ENCODE measurements around the gene MOB3B.

MOB3B gene

DNA sequence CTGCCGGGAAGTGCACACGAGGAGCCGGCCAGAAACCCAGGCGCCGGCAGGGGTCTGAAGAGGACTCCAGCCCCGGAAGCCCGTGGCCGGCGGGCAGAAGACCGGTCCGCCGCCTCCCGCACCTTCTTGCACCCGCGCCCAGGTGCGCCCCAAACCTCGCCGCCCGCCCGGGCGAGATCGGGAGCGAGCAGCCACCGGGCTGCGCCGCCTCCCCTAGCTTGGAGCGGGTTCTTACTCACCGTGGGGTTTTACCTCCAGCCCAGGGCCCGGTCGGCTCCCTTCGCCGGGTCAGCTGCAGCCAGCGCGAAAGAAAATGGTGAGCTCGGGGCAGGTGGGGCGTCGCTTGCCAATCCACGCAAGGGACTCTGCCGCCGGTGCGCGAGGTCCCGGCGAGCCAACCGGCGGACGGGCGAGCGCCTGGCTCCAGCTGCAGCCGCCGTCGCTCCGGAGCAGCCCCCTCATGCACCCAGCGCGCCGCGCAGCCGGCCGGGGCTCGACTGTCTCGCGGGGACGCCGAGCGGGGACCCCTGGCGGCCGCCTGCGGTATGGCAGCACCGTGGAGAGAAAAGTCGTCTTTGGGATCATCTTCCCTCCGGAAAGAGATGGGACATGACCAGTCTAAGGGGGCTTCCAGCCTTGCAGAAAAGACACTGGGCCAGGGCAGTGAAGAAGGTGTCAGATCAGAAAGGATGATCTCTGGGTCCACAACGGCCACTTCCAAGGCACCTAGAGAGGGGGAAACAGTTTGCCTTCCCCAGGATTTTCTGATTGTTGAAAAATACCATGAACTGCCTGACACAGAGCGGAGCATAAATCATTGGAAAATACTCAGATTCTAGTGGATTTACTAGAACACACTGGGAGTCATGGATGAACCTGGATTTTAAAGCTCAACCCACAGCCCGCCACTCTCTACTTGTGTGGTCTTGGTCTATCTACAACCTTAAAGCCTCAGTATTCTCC is at the start of gene MOB3B:
Gene MOB3B (minus strand): TSS at position 499 of the 963 bp plus-strand sequence. CDS start 74,264 bp downstream, outside the sequence.
- DNase-seq, result peak; percentile 31

DNA sequence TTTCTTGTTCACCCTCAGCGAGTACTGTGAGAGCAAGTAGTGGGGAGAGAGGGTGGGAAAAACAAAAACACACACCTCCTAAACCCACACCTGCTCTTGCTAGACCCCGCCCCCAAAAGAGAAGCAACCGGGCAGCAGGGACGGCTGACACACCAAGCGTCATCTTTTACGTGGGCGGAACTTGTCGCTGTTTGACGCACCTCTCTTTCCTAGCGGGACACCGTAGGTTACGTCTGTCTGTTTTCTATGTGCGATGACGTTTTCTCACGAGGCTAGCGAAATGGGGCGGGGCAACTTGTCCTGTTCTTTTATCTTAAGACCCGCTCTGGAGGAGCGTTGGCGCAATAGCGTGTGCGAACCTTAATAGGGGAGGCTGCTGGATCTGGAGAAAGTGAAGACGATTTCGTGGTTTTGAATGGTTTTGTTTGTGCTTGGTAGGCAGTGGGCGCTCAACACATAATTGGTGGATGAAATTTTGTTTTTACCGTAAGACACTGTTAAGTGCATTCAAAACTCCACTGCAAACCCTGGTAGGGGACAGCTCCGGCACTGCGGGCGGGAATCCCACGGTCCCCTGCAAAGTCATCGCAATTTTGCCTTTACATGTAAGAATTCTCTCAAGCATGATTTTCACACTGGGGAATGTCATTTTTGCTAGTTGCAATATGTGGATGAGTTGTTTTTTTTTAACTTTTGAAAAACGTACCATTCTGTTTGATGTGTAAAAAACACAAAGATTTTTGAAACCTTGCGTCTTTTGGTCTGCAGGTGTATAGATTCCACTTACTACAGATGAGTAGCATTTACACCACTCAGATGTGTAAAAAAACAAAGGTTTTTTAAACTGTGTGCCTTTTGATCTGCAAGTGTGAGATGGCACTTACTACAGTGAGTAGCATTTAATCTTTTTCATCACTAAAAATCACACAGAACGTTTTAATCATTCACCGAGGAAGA is 44.3 kb upstream of the MOB3B start:
- DNase-seq, result peak; percentile 98

GRCh38 chr9:27572918-27573633 is 43.5 kb upstream of the MOB3B start, which contains the start of gene C9orf72:
TSS of gene C9orf72 (minus strand) at chr9:27573481. CDS start at chr9:27567120, 6,361 bp downstream.
- DNase-seq, result peak; percentile 64

DNA sequence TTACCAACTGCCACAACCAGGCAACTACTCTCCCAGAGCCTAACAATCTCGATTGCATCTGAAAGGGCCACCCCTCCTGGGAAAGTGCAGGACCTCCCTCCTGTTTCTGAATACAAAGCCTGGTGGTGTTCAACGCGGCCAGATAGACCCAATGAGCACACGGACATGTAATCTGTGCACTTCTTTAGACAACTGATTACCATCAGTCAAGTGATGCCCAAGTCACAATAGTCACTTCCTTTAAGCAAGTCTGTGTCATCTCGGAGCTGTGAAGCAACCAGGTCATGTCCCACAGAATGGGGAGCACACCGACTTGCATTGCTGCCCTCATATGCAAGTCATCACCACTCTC is 42.9 kb upstream of the MOB3B start:
- no peak for DNase-seq

DNA sequence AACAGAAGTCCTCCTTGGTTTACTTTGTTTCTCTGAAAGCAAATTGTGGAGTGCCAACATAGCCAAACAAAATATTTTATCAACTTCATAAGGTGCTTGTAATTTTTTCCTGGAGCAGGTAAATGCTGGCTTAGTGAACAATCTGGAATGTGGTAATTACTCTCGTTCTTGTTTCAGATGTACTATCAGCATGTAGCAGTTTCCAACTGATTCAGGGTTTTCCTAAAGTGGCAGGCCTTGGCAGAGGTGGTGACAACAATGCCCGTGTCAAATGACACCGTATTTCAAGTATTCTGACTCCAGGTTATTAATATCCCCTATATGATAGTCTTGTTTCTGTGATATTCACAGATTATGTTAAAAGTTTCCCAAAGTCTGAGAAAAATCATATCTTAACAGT is 42.4 kb upstream of the MOB3B start:
- DNase-seq, result no peak

- no peak for DNase-seq
Observed at GRCh38 chr9:27571011-27571410, 41.4 kb upstream of the MOB3B start.

GRCh38 chr9:27569406-27569805 is 39.8 kb upstream of the MOB3B start:
- DNase-seq, result no peak

DNA sequence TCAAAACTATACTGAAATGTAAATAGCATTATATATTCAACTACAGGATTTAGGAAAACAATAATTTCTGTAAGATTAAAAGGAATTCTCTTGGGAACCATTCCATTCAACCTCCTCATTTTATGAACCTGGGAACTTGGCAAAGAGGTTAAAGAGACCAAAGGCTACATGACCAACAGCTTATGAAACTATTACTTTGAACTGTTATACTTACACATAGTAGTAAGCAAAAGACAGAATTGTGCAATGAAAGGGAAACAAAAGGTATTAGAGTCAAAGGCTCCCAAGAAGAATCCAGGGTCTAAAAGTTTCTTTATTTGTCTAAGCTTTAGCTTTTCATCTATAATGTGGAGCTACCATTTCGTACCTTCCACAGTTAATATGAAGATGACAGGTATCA is 36.5 kb upstream of the MOB3B start:
- DNase-seq, result no peak

DNA sequence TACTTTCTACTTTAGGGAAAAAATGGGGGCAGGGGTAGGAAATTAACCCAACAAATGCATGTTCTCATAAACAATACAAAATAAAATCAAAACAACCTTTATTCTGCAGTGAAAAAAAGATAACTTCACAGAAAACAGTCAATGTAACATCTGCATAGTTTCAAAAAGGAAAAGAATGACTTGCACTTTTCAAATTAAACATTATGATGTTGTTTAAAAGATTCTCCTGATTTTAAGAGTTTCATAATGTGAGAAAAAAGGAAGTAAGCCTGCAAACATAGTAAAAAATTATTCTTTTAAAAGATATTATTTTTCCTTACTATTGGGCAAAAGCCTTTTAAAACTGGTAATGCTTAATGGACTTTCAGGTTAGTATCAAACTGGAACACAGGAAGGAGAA is 36.1 kb upstream of the MOB3B start:
- no peak for DNase-seq

- no peak for DNase-seq
Observed at GRCh38 chr9:27564670-27565069, 35.1 kb upstream of the MOB3B start.

DNA sequence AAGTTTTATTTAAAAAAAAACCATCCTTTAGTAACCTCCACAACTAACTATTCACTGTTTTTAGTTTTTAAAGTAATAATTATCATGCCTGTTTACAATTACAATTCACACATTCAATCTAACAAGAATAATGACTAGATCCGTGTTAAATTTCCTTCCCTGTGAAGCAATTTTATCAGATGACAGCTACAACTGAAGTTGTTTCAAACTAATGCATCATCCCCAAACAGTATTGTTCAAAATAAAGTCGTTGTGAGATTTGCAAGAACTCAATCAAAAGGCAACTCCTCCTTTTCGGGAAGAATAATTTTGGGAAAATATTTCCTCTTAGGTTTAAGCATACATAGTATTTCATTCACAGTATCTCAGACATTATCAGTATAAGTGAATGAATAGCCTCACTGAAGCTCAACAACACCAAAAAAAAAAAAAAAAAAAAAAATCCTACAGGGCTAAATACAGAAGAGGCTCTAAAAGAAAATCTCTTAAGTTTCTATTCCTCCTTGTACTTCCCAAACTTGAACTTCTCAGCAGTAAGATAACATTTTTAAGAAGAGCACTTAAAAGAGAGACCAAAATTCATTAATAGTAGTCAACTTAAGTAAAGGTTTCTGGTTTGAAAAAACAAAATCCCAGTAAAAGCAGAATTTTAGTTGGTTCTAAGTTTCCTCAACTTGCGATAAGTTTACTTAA is 34.3 kb upstream of the MOB3B start:
- DNase-seq, result no peak

- no peak for DNase-seq
Observed at GRCh38 chr9:27561685-27562084, 32.1 kb upstream of the MOB3B start.

DNA sequence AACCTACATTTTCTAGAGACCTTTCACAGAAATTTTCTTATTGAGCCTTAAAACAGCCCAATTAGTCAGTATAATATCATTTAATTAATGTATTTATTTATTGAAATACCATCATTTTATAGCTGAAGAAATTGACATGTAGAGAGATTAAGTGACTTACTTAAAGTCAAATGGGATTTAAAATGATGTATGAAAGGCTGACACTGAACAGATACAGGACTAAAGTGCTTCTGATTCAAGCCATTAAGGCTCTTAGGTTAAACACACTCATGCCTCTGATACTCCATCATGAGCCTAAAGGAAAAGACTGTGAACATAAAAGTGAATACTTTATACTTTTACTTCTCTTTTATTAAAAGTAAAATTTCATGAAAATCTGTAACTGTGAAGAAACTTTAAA is 30.8 kb upstream of the MOB3B start:
- no peak for DNase-seq

DNA sequence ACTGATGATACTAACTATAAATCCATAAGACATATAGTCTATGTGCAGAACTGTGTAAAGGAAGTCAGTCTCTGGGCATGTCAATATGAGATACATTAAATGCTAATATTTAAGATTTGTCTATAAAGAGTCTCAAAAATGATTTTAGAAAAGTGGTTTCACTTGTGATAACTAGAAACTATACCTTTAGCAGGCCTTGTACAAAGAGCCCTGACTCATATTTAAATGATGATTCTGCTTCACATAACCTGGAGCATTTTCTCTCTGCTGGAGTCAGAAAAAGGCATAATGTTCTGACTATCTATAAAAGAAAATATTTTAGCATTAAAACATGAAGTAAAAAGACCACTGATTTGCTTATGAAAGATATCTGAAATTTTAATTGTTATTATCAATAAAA is 28.7 kb upstream of the MOB3B start:
- no peak for DNase-seq

DNA sequence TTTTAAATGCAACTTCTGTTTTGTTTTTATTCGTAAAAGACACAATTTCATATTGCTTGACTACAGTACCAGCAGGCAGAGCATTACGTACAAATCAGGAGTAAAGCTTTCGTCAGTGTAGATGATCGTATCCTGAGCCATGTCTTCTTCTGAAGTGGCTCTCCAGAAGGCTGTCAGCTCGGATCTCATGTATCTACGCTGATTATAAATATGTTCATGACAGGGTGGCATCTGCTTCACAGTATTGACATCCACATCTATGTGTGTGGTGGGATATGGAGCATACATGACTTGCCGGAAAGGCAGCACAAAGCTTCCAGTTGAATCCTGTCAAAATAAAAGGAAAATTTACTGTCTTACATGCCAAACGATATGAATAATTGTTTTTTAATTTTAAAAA is 26.9 kb upstream of the MOB3B start:
- no peak for DNase-seq

DNA sequence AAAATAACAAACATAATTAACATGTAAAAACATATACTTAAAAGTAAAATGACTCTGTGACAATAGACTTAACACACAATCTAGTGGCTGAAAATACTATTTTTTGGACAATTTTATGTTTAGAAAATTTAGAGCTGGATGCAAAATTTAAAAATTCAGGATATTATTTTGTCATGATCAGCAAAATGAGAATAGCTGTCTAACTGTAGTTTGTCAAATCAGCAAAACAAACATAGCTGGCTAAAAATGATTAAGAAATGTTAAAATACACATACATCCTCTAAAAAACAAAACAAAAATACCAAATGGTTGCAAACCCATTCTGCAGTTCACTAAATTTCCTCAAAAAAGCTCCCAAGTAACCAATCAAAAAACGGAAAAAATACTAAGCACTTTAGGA is 25.1 kb upstream of the MOB3B start:
- DNase-seq, result no peak

DNA sequence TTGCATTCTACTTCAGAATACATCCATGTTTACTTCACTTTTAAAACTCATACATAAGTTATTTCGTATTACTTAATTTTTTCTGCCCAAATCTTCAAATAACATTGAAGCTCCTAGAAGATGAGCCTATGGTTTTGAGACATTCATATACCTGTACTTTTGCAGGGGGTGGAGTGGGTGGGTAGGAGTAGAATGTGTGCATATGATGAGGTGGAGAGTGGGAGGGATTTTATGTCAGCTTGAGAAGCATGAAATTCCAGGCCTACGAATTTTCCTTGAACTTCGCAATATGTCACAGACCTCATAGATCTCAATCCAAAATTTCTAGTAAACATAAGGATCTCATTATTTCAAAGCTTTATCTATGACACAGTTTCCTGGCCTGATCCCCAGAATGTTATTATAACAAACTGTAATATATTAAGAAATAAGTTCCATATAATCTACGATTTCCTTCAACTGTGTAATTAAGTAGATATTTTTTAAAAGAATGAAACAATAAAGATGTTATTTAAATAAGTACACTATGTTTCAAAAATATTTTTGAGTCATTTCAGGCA is 19.7 kb upstream of the MOB3B start:
- no peak for DNase-seq

GRCh38 chr9:27548055-27548741 is 18.6 kb upstream of the MOB3B start:
- DNase-seq, result no peak

- DNase-seq, result no peak
Observed at GRCh38 chr9:27545471-27545870, 15.9 kb upstream of the MOB3B start.

- DNase-seq, result no peak
Observed at GRCh38 chr9:27542508-27542907, 12.9 kb upstream of the MOB3B start.

- no peak for DNase-seq
Observed at GRCh38 chr9:27541740-27542139, 12.1 kb upstream of the MOB3B start.

Measured in NCI-H2029 (cell line).